Right renal cortex interstitium (tissue), 3 donors: Measurements from ENCODE around the gene ADARB1. TPM values are rescaled to one million over a fixed set of nuclear protein-coding genes. Genes with fewer than 3 reads are reported as not detected.

Source experiments
- DNase-seq, 3 donors: peaks; one replicate each; pipeline ENCODE4 v3.0.0-alpha.2; 2013; ENCODE audit warnings: low read depth in 3 of 3, low spot score in 2 of 3
- polyA plus RNA-seq, 3 donors: library from polyadenylated mRNA; unstranded; fragments of 120-200 nt; gene quantifications; one replicate each; pipeline ENCODE4 v1.2.1, GENCODE V29; 2013; ENCODE audit not compliant: insufficient read length in 3 of 3

Gene ADARB1
- polyA plus RNA-seq, 3 donors = 14.0 to 15.7 (median 14.8) TPM

DNA sequence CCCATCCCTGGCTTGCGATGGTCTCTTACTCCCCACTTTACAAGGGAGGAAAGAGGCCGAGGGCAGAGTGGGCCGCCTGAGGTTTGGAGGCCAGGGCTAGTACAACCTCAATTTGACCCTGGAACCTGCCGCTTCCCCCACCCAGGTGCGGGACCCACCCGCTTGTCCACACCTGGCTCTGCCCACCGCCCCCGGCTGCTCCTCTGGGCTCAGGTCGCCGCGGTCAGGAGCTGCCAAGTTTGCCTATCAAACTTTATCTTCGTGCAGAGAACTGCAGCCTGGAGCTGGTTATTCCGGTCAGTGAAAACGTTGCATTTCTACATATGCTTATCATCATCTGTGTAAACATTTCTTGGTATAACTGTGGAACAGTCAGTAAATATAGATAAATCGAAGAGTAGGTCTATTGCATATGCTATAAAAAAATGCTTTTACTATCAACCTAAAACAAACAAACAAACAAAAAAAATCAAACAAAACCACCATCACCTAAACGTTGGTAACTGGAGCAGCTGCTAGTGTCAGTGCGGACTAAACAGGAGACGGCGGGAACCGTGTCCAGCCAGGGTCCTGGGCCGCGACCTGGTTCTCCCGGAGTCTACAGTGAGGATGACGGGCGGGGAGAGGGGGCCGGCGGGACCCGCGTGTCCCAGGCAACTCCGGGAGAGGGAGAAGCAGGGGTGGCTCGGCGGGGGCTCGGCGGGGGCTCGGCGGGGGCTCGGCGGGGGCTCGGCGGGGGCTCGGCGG is 906 bp upstream of the ADARB1 start:
- no peak for DNase-seq

DNA sequence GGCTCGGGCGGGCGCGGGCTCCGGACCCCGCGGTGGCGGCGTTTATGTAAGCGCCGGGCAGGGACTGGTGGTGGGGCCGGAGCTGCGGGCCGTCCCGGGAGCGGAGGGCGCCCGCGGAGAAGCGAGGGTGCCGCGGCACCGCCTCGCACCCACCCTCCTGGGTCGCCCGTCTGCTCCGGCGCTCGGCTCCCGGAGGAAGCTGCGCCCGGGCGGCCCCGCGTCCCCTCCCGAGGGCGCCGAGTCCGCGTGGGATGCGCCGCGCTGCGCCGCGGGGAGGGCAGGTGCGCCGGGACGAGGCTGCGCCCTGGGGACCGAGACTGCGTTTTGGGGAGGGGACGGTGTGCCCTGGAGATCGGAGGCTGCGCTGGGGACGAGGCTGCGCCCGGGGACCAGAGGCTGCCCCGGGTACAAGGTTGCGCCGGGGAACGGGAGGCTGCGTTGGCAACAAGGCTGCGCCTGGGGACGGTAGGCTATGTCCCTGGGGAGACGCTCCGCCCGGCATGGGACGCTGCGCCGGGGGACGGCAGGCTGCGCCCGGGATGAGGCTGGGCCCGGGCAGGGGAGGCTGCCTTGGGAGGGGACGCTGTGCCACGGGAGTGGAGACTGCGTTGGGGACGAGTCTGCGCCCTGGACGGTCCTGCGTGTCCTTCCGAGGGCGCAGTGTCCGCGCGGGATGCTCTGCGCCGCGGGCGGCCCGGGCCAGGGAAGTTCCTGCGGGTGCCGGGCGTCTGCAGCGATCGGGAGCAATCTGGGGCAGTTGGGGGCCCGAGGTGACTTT is 627 bp downstream of the ADARB1 start:
- no peak for DNase-seq

DNA sequence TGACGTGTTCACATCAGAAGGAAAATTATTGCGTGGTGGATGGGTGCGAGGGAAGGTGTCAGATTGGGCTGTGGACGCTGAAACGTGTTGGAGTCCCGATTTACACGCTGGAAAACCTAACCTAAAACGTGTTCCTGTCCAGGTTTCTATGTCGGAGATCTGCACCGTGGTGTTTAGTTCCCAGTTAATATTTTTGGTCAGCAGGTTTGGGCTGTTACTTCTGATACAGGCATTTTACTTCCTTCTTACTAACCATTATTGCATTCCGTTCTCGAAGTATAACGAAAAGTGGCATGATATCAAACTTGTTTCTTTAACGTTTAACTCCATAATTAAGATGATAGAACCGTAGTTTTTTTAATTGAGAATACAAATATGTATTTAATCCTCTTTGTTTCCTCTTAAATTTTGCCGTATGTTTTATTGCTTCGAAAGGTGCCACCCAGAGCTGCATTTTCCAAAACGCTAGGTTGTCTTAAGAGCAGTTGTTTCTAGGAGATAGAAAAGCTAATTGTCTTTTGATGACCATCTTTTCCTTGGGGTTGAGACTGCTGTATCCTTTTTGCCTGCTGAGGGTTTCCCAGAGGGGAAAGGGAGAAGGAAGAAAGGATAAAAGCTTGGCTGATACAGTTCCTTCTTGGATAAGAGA is 1.3 kb downstream of the ADARB1 start:
- DNase-seq = no peak

DNA sequence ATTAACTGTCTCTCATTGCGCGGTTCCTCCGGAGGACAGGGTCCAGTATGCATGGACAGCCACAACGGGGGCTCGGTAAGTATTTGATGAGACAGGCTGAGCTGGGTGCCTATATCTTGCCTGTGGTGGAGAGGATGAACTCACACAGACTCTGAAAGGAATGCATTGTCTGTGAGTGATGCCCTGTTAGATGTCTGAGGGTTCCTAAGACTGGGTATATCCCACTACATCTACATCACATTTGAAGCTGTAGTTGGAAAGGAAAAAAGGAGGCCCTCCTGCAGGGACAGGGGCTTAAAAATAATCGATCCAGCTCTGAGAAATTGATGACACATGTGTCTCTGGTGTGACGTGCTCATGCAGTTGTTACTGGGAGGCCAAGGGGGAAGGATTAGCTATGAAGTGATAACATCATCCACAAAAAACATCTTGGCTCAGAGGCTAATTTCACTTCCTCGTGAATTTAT is 1.9 kb downstream of the ADARB1 start:
- DNase-seq = no peak

DNA sequence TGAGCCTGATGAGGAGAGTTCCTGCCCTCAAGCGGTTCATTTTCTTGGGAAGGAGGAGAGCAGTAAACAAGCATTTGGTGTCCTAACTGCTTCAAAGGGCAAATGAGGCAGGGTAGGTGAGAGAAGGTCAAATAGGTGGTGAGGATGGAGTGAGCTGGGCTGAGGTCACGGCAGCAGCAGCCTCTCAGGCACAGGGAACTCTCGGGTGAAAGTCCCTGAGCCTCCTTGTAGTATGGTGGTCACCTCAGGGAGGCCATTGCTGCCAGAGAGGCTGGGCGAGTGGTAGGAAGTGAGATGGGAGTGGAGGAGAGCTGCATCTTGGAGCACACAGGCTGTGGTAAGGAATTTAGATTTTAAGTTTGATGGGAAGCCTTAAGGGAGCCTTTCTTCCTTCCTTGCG is 4.0 kb downstream of the ADARB1 start:
- no peak for DNase-seq

DNA sequence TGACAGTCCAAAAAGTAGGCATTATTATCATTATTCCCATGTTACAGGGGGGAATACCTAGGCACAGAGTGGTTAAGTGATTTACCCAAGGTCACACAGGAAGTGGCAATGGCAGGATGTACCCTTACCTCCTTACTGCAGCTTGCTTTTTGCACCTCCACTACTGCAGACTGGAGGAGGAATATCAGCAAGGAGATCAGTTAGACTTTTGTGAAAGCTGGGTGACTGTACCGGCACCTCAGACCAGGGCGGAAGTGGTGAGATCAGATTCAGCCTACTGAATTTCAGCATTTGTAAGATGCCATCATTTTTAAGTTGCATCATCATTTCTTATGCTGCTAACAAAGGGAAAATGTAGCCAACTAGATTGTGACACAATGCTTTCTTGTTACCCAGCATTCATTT is 4.5 kb downstream of the ADARB1 start:
- DNase-seq = no peak

DNA sequence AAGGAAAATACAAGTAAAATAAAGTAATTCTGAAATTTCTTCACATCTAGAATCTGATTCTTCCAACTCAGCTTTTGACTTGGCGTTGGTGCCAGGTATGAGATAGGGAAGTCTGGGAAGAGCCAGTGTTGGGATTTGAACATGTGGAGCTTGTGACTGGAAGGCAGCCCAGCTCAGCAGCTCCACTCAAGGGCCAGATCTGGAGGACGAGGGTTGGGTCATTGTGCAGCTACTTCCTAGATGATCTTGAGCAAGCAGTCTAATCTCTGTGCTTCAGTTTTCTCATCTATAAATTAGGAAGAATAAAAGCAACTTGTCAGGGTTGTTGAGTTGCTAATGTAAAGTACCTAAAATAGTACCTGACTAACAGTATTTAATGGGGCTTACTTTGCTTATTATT is 5.0 kb downstream of the ADARB1 start:
- no peak for DNase-seq

DNA sequence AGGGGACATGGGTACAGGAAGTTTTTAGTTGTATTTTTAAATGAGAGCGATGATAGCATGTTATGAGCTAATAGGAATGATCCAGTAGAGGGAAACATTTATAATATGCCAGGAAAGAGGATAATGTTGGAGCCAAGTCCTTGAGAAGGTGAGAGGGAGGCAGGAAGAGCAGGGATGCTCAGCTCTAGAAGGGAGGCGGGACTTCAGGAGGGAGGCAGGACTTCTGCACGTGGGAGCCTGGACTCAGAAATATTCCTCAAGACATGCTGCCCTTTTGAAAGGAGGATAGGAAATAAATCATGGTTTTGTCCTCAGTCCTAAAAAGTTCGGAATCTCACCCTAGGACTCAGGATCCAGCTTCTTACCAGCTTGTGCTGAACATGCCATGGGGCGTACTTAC is 5.9 kb downstream of the ADARB1 start:
- no peak for DNase-seq

DNA sequence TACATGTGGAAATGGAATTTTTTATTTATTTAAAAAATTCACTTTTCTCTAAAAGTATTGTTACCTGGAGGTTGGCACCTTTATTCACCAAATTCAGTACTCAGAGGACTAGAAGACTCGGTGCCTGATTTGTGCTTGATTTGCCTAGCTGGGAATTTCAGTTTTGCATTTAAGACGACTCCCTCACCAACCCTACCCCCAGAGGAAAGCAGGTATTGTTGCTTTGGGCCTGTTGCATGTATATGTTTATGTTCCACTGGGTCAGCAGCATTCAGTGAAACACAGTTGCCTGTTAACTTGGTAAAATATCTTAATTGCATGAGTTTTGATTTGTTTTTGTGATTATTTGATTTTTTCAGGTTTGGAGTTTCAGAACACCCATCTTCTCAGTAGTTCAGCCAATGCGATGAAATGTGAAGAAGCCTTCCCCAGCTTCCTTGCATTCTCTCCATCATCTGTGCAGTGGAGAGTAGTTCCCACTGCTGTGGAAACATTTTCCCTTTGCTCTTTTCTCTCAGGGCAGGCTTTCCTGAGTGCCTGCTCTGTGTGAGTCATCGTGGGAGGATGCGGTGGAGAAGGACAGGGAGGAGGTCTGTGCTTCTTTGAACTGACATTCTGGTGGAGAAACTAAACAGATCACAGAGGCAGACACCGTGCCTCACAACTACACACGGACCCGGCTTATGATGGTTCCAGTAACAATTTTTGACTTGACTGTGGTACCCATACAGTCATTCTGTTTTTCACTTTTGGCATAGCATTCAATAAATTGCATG is 6.4 kb downstream of the ADARB1 start:
- DNase-seq = no peak

DNA sequence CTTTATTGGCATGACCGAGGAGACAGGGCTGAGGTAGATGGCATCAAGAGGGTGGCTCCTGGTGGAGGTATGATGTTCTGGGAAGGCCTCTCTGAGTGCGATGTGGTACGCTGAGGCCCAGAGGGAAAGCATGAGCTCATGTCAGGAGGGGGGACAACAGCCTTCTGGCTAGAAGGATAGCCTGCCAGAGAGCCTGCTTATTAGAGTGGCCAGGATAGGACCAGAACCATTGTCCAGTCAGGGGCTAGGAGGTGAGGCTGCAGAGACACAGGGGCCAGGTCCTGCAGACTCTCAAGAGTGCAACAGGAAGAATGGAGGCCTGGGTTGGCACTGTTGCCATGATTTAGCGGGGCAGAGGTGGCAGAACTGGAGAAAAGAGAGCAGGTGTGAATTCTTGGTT is 7.3 kb downstream of the ADARB1 start:
- DNase-seq = no peak

DNA sequence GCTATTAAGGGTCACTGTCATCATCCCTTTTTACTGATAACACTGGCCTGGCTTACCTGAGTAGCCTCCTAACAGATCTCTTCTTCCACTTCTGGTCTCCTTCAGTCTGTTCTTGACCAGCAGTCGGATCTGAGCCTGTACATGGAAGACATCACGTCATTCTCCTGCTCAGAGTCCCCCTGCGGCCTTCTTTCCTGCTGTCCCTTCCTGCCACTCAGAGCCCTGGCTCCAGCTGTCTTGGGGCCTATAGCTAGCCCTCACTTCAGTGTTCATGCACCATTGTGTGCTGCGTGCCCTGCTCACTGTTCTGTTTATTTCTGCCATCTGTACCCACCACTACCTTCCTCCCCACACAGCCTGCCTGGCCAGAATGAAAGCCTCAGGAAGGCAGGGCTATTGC is 8.4 kb downstream of the ADARB1 start:
- DNase-seq = no peak

DNA sequence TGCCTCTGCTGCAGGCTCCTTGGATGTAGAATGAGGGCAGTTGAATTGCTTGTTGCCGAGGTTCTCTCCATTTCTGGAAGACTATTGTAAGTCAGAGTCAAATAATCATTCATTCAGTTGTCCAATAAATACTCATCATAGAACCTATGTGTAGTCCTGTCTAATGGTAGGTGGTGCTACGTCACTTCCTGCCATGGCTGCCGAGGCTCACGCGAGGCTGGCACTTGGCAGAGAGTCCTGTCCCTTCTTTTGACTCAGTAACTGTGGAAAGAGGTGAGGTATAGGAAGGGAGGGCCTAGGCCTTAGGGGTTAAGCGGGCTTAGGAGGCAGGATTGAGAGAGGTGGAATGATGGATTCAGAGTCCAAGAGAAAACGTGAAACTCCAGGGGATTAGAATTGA is 9.7 kb downstream of the ADARB1 start:
- DNase-seq = no peak

DNA sequence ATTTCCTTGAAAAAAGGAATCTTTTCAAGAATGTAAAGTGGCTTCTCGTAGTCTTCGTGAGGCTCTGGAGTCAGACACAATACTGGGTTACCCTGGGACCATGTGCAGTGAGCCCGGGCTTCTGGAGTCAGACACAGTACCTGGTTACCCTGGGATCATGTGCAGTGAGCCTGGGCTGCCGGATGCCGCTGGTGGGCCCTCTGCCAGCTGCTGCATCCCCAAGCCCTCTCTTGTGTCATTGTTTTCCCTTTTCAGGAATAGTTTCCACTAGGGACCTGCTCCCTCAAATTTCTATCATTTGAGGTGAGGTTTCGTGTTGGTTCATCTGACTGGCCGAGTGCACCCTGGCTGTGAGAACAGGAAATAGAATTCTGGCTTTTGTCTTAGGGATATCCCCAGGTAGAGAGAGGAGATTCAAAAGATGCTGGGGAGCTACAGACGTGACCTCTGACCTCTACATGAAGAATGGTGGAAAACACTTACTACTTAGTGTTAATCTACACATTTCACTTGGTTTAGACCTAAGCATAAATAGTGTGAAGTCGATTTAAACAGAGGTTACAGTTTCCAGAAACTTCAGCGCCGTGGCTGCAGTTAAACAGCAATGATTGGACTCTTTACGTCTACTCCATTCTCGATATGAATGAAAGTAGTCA is 10.6 kb downstream of the ADARB1 start:
- no peak for DNase-seq

DNA sequence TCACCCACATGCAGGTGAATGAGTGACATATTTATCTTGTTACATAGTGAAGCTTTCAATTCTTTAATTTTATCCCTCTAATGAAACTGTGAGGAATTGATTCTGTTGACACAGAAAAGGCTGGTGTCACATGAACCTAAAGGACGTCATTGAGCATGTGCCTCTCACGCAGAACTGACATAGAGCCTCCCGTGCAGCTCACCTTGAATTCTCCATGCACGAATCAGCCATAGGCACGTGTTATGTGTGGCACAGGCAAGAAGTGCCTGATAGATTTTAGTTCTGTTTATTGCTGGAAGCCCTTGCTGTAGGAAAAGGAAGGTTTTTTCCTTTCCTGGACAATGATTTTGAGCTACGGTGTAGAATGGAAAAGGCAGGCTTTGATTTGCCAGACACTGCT is 11.3 kb downstream of the ADARB1 start:
- no peak for DNase-seq

DNA sequence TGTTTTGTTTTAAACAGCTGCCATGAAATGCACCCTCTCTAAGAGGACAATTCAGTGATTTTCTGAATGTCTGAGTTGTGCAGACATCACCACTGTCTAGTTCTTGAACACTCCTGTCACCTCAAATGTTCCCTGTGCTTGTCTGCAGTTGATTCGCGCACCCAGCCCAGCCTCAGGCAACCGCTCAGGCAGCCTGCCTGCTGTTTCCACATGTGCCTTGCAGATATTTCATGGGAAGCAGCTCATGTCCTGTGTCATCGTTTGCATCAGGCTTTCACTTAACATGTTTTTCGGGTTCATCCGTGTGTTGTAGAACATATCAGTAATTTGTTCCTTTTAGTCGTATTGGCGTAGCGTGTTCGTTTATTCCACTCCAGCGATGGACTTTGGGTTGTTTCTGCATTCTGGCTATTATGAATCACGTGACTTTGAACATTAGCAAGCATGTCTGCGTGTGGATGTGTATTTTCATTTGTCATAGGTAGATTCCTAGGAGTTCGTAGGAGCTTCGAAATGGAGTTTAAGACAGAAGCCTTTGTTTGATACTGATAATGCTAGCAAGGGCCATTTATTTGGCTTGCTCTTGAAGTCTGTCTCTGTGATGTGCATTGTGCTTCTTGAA is 12.1 kb downstream of the ADARB1 start:
- DNase-seq = no peak

DNA sequence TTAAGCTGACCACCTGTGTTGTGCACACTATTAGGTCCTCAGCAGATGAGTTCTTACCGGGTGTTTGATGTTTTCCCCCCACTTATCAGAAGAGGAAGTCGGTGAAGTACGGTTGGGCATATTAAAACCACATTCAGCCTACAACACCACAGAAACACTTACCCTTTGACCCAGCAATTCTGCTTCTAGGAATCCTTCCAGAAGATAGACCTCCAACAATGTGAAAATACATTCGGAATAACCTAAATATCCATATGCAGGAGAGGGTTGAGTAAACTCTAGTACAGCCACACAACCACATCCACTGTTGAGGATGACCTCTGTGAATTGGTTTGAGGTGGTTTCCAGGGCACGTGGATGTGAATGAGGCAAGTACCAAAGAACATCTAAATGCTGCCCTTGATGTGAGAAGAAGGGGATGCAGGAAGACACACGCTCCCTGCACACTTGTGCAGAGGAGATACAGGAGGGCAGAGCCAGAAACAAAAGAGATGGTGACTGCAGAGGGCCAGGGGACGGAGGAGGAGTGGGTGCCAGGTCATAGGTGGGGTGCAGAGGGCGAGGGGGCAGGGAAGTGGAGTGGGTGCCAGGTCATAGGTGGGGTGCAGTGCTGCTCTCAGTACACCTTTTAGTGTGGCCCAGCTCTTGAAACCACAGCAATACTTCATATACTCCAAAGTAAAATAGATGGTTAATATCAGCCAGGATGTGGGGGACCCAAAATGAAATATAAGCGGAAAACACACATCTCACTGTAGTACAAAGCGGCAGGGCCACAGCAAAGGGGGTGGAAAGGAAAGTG is 12.8 kb downstream of the ADARB1 start:
- DNase-seq = no peak

DNA sequence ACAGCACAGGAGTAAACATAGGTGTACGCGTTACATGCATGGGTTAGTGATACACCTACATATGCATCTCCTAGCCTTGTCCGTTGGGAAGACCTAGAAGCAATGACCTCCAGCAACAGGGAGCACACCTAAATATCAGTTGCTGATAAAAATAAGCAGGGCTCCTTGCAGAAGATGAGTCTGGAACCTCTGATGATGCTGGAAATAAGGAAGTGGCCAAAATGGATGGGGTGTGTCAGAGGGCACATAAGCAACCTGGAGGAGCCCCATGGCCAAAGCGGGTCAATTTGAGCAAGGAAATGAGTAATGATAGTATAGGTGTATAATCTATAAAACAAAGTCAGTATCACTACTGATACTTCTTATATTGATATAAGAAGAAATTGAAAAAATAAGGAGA is 13.7 kb downstream of the ADARB1 start:
- DNase-seq = no peak

DNA sequence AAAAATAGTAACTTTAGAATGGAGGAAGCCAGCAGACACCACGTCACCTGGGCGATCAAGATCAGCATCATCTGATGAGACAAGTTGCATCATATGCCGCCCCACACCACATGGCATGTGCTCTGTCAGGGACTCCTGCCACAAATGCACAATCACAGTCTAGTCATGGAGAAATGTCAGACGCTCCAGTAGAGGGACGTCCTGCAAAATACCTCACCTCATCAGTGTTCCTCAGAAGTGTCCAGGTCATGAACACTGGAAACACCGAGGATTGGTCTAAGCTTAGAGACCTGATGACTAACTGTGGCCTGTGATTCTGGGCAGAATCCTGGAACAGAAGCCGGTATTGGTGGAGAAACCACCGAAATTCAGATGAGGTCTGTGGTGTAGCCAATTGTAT is 14.3 kb downstream of the ADARB1 start:
- DNase-seq = no peak

DNA sequence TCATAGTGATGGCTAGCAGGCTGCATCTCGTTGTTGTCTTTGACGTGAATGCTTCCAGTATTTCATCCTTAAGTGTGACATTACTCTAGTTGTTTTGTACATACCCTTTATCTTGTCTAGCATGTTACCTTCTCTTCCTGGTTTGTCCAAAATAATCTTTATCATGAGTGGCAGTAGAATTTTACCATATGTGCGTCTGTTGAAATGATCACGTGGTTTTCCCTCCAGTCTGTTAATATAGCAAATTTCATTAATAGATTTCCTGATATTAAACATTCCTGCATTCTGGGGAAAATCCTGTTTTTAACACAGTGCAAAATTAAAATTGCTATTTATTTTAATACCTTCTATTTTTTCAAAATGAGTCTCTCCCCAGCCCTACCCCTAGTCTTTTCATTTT is 15.6 kb downstream of the ADARB1 start:
- no peak for DNase-seq
